GM10266 (cell line): Measurements from ENCODE around the gene ZRANB3.
"Not testable (repeated sequence)": the region's sequence is repeated elsewhere in the genome, so short reads cannot be mapped to it uniquely, and the experiment has no call there.

Experiments used
- DNase-seq: peaks from one replicate; pipeline ENCODE4 v3.0.0; 2012; ENCODE audit errors: extremely low spot score
- TF ChIP-seq, protein P1 (sequence below): IDR thresholded peaks from 2 replicates; pipeline ENCODE4 v1.5.1; 2012; ENCODE audit warnings: mild to moderate bottlenecking, low read depth; ENCODE audit not compliant: control insufficient read depth, insufficient read depth; ENCODE audit errors: missing control alignments

Gene ZRANB3

DNA sequence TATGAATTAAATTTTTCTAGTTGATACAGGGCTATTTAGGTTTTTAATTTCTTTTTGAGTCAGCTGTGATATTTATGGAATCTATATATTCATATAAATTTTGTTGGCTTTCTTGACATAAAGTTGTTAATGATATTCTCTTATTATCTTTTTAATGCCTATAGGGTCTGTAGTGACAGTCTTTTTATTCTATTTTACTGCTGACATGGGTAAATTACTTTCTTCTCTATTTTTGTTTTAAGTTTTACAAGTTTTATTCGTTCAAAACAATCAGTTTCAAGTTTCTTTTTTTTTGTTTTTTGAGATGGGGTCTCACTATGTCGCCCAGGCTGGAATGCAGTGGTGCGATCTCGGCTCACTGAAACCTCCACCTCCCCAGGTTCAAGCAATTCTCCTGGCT, 226.3 kb downstream of the ZRANB3 start:
- TF ChIP-seq, protein P1, sequence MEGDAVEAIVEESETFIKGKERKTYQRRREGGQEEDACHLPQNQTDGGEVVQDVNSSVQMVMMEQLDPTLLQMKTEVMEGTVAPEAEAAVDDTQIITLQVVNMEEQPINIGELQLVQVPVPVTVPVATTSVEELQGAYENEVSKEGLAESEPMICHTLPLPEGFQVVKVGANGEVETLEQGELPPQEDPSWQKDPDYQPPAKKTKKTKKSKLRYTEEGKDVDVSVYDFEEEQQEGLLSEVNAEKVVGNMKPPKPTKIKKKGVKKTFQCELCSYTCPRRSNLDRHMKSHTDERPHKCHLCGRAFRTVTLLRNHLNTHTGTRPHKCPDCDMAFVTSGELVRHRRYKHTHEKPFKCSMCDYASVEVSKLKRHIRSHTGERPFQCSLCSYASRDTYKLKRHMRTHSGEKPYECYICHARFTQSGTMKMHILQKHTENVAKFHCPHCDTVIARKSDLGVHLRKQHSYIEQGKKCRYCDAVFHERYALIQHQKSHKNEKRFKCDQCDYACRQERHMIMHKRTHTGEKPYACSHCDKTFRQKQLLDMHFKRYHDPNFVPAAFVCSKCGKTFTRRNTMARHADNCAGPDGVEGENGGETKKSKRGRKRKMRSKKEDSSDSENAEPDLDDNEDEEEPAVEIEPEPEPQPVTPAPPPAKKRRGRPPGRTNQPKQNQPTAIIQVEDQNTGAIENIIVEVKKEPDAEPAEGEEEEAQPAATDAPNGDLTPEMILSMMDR, result no peak
- no peak for DNase-seq

- TF ChIP-seq, protein P1, result no peak
- DNase-seq, result no peak
Measured at GRCh38 chr2:135299658-135300244, 231.3 kb downstream of the ZRANB3 start.

GRCh38 chr2:135299165-135299564, 231.9 kb downstream of the ZRANB3 start:
- TF ChIP-seq, protein P1, result no peak
- DNase-seq, result no peak

GRCh38 chr2:135287121-135287520, 243.9 kb downstream of the ZRANB3 start:
- not testable (repeated sequence) for DNase-seq

GRCh38 chr2:135285391-135285790, 245.6 kb downstream of the ZRANB3 start:
- DNase-seq, result no peak

DNA sequence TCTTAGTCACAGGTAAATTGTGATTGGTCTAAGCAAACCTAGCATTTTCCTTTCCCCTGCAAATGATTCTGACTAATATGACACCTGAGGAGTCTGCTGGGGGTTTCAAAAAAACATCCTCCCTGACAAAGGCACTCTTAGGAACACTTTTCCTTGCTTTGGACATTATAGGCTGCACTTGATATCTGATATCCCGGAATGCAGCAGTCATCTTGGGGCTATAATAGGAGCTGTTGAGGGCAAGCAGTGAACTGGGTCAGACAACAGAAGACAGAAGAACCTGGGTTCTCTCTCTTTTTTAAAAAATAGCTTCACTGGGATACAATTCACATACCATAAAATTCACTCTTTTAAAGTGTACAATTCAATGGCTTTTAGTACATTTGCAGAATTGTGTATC, 249.6 kb downstream of the ZRANB3 start:
- TF ChIP-seq, protein P1, result no peak
- DNase-seq, result no peak

More at GRCh38 chr2:135285391-135285790, 245.6 kb downstream of the ZRANB3 start:
- TF ChIP-seq, protein P1, result no peak

- TF ChIP-seq, protein P1, result no peak
- DNase-seq, result no peak
Measured at GRCh38 chr2:135279209-135279608, 251.8 kb downstream of the ZRANB3 start.

DNA sequence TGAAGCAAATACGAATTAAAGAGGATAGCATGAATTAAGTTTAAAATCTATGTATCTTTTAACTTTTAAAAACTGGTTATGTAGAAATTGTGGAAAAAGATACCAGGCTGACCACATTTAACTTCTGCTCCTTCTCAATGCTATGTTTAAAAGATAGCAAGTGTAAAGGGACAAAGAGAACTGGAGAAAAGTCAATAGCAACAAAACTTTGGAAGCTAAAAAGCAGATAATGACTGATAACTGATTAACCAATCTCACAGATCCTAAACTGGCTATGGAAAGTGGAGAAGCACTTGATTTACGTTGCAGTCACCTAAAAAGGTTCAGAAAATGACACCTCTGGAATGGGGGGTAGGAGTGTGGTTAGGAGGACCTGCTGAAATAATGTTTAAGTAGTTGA, 254.5 kb downstream of the ZRANB3 start:
- DNase-seq, result no peak
- TF ChIP-seq, protein P1, result no peak
